Fibroblast of lung (primary cell): Measurements from ENCODE around the gene NT5DC4. TPM values are rescaled to one million over a fixed set of nuclear protein-coding genes. Genes with fewer than 3 reads are reported as not detected.

Experiments used
- DNase-seq, 2 donors: peaks; one replicate each; pipeline versions ENCODE4 v3.0.0 to v3.0.0-alpha.2; 2010; ENCODE audit warnings: low read depth in 2 of 2
- H2AFZ ChIP-seq: 2 replicates; pipeline ENCODE4 v1.5.1; 2012; ENCODE audit warnings: low read length, control low read depth, inconsistent platforms
- H3K27ac ChIP-seq: 2 replicates; pipeline ENCODE4 v1.5.1; 2011; ENCODE audit warnings: low read length, control low read depth; ENCODE audit not compliant: insufficient read depth
- H3K27me3 ChIP-seq: 2 replicates; pipeline ENCODE4 v1.5.1; 2011; ENCODE audit warnings: mild to moderate bottlenecking, low read length; ENCODE audit not compliant: control insufficient read depth, insufficient read depth
- H3K36me3 ChIP-seq: 2 replicates; pipeline ENCODE4 v1.5.1; 2011; ENCODE audit warnings: low read length; ENCODE audit not compliant: control insufficient read depth, insufficient read depth
- H3K4me1 ChIP-seq: 2 replicates; pipeline ENCODE4 v1.5.1; 2011; ENCODE audit warnings: low read length; ENCODE audit not compliant: control insufficient read depth, insufficient read depth; ENCODE audit errors: extremely low read depth
- H3K4me2 ChIP-seq: 2 replicates; pipeline ENCODE4 v1.5.1; 2011; ENCODE audit warnings: low read length, control low read depth; ENCODE audit not compliant: insufficient read depth; ENCODE audit errors: extremely low read depth
- H3K4me3 ChIP-seq, 4 experiments: fragments of 200-600 bp in 1 of 4; sonication (generic) in 1 of 4; replicated peaks in 1 of 4; 2 replicates each; pipeline ENCODE4 v1.5.1; 2011 to 2016; ENCODE audit warnings: low read length in 4 of 4, low read depth in 3 of 4, mild to moderate bottlenecking in 3 of 4, control low read depth in 2 of 4, inconsistent platforms in 1 of 4, mixed read lengths in 1 of 4; ENCODE audit not compliant: insufficient read depth in 1 of 4; ENCODE audit errors: control extremely low read depth in 1 of 4
- H3K79me2 ChIP-seq: 2 replicates; pipeline ENCODE4 v1.5.1; 2012; ENCODE audit warnings: mild to moderate bottlenecking, low read length, inconsistent platforms; ENCODE audit not compliant: control insufficient read depth, insufficient read depth
- H3K9ac ChIP-seq: 2 replicates; pipeline ENCODE4 v1.5.1; 2011; ENCODE audit warnings: mild to moderate bottlenecking, low read length, control low read depth; ENCODE audit not compliant: insufficient read depth
- H3K9me3 ChIP-seq: 2 replicates; pipeline ENCODE4 v1.5.1; 2012; ENCODE audit warnings: low read depth, low read length; ENCODE audit not compliant: control insufficient read depth, insufficient read depth
- H4K20me1 ChIP-seq: 2 replicates; pipeline ENCODE4 v1.5.1; 2011; ENCODE audit warnings: low read length; ENCODE audit not compliant: control insufficient read depth, insufficient read depth; ENCODE audit errors: extremely low read depth
- CTCF ChIP-seq, 2 donors: IDR thresholded peaks in 1 of 2; conservative IDR thresholded peaks in 1 of 2; 1 replicate in 1 of 2; 2 replicates in 1 of 2; pipeline ENCODE4 v1.5.1; 2011 to 2012; ENCODE audit warnings: low read length in 2 of 2, control low read depth in 1 of 2, inconsistent platforms in 1 of 2, low read depth in 1 of 2, mild to moderate bottlenecking in 1 of 2
- EZH2 ChIP-seq: IDR thresholded peaks from 2 replicates; pipeline ENCODE4 v1.5.1; 2012; ENCODE audit warnings: low read length, control low read depth, mild to moderate bottlenecking; ENCODE audit errors: missing control alignments
- polyA plus RNA-seq, 2 donors: library from polyadenylated mRNA; depleted of rRNA in 1 of 2; stranded (reverse) in 1 of 2; unstranded in 1 of 2; fragments of >200 nt; gene quantifications; 2 replicates each; pipeline ENCODE4 v1.2.1, GENCODE V29; 2011 to 2012; ENCODE audit warnings: missing spikeins in 1 of 2
- total RNA-seq: library from RNA; depleted of rRNA; stranded (reverse); fragments of >200 nt; gene quantifications from 2 replicates; pipeline ENCODE4 v1.2.1, GENCODE V29; 2014

NT5DC4 gene
- total and polyA plus RNA-seq, 2 donors (not counting 1 experiment from before 2014, with no cell fraction given) = not detected

- no peak overlapping the region for H3K27ac ChIP-seq
- H3K36me3 ChIP-seq = no peaks in the 10 kb centered on the region
- no peak overlapping the region for H2AFZ ChIP-seq
- no peaks in the 10 kb centered on the region for H4K20me1 ChIP-seq
- H3K79me2 ChIP-seq = no peaks in the 10 kb centered on the region
- no peaks in the 10 kb centered on the region for H3K4me1 ChIP-seq
- no peak overlapping the region for H3K4me3 ChIP-seq
- DNase-seq = no peak
- H3K27me3 ChIP-seq = no peaks in the 10 kb centered on the region
- TF ChIP-seq CTCF (conservative IDR thresholded peaks at IDR 0.05 in 1 of 2, IDR thresholded peaks at IDR 0.05 in 1 of 2; ENCODE audit: low read depth in 1 of 2, low read length in 2 of 2) (no peak), EZH2 (no peak)
- no peak overlapping the region for H3K9ac ChIP-seq
- no peak overlapping the region for H3K4me2 ChIP-seq
- no peaks in the 10 kb centered on the region for H3K9me3 ChIP-seq
Observed at GRCh38 chr2:112733871-112734270, 13.1 kb downstream of the NT5DC4 start.

- Histone ChIP-seq H3K9ac (no peak overlapping the region), H3K79me2 (no peaks in the 10 kb centered on the region), H3K4me1 (no peaks in the 10 kb centered on the region), H3K9me3 (no peaks in the 10 kb centered on the region), H4K20me1 (no peaks in the 10 kb centered on the region), H3K27ac (no peak overlapping the region), H2AFZ (no peak overlapping the region), H3K27me3 (no peaks in the 10 kb centered on the region), H3K36me3 (peaks cover 8% of the 10 kb centered on the region), H3K4me3 (no peak overlapping the region), H3K4me2 (no peak overlapping the region)
- no peak for TF ChIP-seq CTCF (conservative IDR thresholded peaks at IDR 0.05 in 1 of 2, IDR thresholded peaks at IDR 0.05 in 1 of 2; ENCODE audit: low read depth in 1 of 2, low read length in 2 of 2)
- TF ChIP-seq EZH2 = no peak
- DNase-seq = no peak
Observed at GRCh38 chr2:112737542-112738232, 16.9 kb downstream of the NT5DC4 start.

- no peaks in the 10 kb centered on the region for H3K79me2 ChIP-seq
- H3K4me1 ChIP-seq = no peaks in the 10 kb centered on the region
- H3K4me3 ChIP-seq = no peak overlapping the region
- no peak for DNase-seq
- H3K9ac ChIP-seq = no peak overlapping the region
- peaks cover 8% of the 10 kb centered on the region for H3K36me3 ChIP-seq
- no peaks in the 10 kb centered on the region for H3K9me3 ChIP-seq
- no peaks in the 10 kb centered on the region for H4K20me1 ChIP-seq
- no peak overlapping the region for H2AFZ ChIP-seq
- no peak overlapping the region for H3K27ac ChIP-seq
- H3K4me2 ChIP-seq = no peak overlapping the region
- H3K27me3 ChIP-seq = no peaks in the 10 kb centered on the region
- TF ChIP-seq EZH2 (no peak), CTCF (conservative IDR thresholded peaks at IDR 0.05 in 1 of 2, IDR thresholded peaks at IDR 0.05 in 1 of 2; ENCODE audit: low read depth in 1 of 2, low read length in 2 of 2) (no peak)
Observed at GRCh38 chr2:112740527-112740926, 19.7 kb downstream of the NT5DC4 start.
